Fibroblast of mammary gland (primary cell): ENCODE results near the gene CYP2A13.
"Not testable (repeated sequence)": the region's sequence is repeated elsewhere in the genome, so short reads cannot be mapped to it uniquely, and the experiment has no call there.

Experiments
- DNase-seq: peaks from one replicate; pipeline ENCODE4 v3.0.0-alpha.2; 2010; ENCODE audit warnings: low read depth
- H3K4me3 ChIP-seq: 2 replicates; pipeline ENCODE4 v1.5.1; 2011; ENCODE audit warnings: low read depth, mild to moderate bottlenecking, low read length, moderate library complexity; ENCODE audit not compliant: control insufficient read depth
- TF ChIP-seq, protein P1 (sequence below): conservative IDR thresholded peaks from 2 replicates; pipeline ENCODE4 v1.5.1; 2011; ENCODE audit warnings: low read depth, low read length, inconsistent platforms; ENCODE audit not compliant: control insufficient read depth, insufficient read depth

CYP2A13 gene

DNA sequence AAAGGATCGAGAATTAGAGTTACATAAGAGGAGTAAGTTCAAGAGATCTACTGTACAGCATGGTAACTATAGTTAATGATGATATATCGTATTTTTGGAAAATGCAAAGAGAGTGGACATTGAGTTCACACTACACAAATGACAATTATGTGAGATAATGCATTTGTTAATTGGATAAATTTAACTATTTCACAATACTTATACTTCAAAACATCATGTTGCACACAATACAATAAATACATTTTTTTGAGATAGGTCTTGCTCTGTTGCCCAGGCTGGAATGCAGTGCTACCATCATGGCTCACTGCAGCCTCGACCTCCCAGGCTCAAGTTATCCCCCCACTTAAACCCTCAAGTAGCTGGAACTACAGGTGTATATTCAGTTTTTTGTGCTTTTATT is 17.9 kb downstream of the CYP2A13 start:
- no peak for DNase-seq
- H3K4me3 ChIP-seq: no peak overlapping the region
- TF ChIP-seq, protein P1, sequence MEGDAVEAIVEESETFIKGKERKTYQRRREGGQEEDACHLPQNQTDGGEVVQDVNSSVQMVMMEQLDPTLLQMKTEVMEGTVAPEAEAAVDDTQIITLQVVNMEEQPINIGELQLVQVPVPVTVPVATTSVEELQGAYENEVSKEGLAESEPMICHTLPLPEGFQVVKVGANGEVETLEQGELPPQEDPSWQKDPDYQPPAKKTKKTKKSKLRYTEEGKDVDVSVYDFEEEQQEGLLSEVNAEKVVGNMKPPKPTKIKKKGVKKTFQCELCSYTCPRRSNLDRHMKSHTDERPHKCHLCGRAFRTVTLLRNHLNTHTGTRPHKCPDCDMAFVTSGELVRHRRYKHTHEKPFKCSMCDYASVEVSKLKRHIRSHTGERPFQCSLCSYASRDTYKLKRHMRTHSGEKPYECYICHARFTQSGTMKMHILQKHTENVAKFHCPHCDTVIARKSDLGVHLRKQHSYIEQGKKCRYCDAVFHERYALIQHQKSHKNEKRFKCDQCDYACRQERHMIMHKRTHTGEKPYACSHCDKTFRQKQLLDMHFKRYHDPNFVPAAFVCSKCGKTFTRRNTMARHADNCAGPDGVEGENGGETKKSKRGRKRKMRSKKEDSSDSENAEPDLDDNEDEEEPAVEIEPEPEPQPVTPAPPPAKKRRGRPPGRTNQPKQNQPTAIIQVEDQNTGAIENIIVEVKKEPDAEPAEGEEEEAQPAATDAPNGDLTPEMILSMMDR: no peak

DNA sequence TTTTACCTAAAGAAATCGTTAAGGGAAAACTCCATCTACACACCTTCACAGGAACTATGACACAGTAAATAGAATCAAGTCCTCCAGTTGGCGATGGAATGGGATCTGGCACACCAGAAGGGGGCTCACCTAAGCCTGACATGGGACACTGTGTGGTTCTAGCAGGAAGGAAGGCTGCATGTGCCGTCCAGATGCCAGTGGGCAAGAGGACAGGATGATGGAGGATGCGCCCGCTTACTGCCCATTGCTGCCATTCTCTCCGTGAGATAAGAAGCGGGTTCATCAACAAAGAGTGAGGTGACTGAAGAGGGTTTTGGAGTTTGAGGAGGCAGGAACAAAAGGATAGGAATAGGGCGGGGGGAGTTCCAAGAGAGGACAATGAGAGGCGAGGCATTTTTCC is 23.0 kb downstream of the CYP2A13 start:
- DNase-seq: no peak

DNA sequence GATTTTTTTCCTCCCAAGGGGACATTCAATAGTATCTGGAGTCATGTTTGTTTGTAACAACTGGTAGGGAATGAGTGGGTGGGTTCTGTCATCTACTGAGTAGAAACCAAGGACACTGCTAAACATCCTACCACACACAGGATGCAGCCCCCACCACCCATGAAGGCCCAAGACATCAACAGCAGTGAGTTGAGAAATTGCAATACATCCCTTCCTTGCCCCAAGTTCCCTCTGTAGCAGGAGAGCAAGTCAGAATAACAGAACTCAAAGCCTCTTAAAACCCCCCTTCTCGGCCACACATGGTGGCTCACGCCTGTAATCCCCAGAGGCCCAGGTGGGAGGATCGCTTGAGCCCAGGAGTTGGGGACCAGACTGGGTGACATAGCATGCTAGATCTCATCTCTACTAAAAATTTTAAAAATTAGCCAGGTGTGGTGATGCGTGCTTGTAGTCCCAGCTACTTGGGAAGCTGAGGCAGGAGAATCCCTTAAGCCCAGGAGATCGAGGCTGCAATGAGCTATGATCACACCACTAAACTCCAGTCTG is 23.6 kb downstream of the CYP2A13 start:
- TF ChIP-seq, protein P1: no peak
- H3K4me3 ChIP-seq: no peak overlapping the region
- DNase-seq: no peak

More for the DNA sequence above, 23.0 kb downstream of the CYP2A13 start:
- TF ChIP-seq, protein P1: no peak
- no peak overlapping the region for H3K4me3 ChIP-seq

DNA sequence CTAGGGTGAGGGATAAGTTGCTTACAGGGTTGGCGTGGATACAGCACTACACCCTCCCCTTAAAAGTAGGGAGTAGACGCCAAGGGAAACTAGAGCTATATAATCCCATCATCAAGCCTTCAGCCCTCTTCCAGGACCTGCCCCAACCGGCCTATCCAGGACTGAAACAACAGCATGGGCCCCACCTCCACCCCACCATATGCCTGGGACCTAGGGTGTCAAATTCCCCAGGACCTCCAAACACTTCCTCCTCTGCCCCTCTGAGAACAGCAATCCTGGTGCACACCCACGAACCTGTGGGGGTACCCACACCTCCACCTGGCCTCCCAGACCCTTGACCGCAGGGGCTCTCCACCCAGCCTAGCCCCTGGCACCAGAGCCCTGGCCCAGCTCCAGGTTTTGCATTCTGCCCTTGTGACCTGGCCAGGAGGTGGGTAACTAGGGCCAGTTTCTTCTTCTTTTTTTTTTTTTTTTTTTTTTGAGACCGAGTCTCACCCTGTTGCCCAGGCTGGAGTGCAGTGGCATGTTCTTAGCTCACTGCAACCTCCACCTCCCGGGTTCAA is 24.6 kb downstream of the CYP2A13 start:
- TF ChIP-seq, protein P1: no peak
- no peak overlapping the region for H3K4me3 ChIP-seq
- no peak for DNase-seq

DNA sequence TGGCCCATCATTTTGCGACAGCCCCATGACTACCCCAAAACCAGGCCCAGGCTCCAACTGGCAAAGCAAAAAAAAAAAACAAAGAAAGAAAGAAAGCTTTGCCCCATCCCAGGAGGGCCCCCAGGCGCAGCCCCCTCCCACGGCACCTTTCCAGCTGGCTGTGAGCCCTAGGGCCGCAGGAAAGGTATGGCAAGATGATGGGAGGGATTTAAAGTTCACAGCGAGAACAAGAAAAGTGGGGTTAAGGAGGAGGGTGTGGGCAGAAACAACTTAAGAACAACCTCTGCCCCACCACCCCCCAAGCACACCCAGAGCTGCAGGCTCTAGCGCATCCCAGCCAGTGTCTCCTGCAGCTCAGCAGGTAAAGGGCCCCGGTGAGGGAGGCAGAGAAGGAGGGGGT is 25.9 kb downstream of the CYP2A13 start, which contains the start of gene CYP2F1:
Gene CYP2F1, plus strand, starts transcription at position 301 of the 400 bp plus-strand sequence. CDS start 1,757 bp downstream, outside the sequence.
- DNase-seq: no peak
- no peak within 1 kb of the TSS for H3K4me3 ChIP-seq
- TF ChIP-seq, protein P1: no peak

DNA sequence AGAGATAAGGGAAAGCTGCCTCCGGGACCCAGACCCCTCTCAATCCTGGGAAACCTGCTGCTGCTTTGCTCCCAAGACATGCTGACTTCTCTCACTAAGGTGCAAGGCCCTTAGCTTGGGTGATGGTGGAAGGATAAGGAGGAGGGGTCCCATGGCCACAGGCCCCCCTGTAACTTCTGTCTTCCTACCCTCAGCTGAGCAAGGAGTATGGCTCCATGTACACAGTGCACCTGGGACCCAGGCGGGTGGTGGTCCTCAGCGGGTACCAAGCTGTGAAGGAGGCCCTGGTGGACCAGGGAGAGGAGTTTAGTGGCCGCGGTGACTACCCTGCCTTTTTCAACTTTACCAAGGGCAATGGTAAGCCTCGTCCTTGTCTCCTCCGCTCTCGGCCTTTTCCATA is 28.0 kb downstream of the CYP2A13 start:
- no peak overlapping the region for H3K4me3 ChIP-seq
- TF ChIP-seq, protein P1: no peak
- no peak for DNase-seq

DNA sequence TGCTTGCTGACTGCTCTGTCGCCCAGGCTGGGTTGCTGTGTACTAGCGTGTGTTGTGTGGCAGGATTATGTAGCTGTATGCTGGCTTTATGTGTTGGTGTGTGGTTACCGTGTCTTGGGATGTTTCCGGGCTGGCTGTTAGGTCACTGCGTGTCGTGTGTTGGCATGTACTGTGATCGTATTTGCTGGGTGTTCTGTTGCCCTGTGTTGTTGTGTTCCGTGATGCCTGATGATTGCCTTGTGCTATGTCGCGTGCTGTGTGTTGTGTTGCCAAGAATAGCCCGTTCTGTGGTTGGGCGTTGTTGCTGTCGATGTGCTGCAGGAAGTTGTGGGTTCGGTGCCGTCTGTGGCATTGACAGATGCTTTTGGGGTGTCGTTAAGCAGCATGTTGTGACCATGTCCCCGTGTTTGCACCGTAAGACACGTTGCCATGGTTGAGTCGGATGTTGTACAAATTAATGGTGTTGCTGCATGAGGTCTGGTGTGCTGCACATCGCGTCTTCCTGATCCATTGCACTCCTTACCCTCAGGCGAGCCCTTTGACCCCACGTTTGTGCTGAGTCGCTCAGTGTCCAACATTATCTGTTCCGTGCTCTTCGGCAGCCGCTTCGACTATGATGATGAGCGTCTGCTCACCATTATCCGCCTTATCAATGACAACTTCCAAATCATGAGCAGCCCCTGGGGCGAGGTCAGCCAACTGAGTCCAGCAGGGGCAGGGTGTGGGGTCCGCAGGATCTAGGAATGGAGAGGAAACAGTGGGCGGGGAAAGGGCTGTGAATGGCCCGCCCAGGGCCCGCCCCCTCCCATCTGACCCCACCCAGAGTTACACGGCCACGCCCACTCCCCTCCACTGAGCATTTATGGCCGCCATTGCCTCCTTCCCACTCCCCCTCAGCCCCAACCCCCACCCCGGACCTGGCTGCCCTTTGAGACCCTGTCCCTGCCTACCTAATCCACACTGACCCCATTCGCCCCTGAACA is 33.0 kb downstream of the CYP2A13 start:
- not testable (repeated sequence) for H3K4me3 ChIP-seq, DNase-seq

DNA sequence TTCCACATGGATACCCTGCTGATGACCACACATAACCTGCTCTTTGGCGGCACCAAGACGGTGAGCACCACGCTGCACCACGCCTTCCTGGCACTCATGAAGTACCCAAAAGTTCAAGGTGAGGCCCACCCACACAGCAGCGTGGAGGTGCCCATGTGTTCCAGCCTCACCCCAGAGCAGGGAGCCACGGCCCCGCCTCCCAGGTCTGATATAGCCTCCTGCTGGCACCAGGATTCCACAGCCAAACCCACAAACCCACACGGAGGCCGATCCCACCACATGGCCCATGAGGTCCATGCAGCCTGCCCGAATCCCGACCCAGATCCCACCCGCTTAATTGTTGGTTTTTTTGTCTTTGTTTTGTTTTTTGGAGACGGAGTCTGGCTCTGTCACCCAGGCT is 34.6 kb downstream of the CYP2A13 start:
- not testable (repeated sequence) for DNase-seq, H3K4me3 ChIP-seq
